ENCODE results near the gene STX2. TPM values are rescaled to one million over a fixed set of nuclear protein-coding genes. Genes with fewer than 3 reads are reported as not detected.

The STX2 gene
- total RNA-seq, 4 donors from 2014 or later = 5.3 to 115 (median 9.0) TPM

DNA sequence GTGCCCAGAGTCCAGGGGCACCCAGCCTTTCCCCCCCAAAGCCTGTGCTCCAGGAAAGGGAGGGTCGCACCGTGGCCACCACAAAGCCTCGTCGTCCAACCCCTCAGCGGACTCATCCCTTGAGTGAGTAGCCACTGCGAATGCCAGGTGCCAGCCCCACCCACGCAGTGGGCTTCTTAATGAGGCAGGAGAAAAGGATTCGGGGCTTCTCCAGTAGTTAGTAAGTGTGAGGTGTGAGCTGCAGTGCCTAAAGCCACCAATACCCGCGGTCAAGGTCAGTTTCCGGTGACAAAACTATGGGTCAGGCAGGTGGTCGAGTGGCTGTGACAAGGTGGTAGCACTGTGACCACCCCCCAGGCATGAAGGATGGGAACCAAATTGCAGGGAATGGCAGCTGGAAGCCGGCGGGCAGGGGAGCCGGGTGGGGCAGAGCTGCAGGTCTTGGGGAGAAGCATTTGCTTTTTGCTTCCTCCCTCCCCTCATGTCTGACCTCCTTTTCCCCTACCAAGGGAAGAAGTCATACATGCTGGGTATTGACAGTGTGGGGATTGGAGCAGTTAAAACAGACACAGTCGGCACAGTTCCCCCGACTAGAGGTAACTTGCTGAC lies 40.8 kb upstream of the STX2 start:
- Histone ChIP-seq H3K27me3 (no peaks in the 10 kb centered on the region), H3K36me3 (peaks cover 0 to 26% (median 0%) of the 10 kb centered on the region in 3 donors), H3K4me3 (peak overlapping the region in 3 of 4 donors; percentile 12 to 37 (median 15)), H3K9me3 (no peaks in the 10 kb centered on the region), H3K27ac (peak overlapping the region in 2 of 4 donors; percentile 49 to 74), H3K4me1 (peaks cover 0 to 8% (median 0%) of the 10 kb centered on the region in 4 donors)
- no peak for DNase-seq
- TF ChIP-seq, protein P1, sequence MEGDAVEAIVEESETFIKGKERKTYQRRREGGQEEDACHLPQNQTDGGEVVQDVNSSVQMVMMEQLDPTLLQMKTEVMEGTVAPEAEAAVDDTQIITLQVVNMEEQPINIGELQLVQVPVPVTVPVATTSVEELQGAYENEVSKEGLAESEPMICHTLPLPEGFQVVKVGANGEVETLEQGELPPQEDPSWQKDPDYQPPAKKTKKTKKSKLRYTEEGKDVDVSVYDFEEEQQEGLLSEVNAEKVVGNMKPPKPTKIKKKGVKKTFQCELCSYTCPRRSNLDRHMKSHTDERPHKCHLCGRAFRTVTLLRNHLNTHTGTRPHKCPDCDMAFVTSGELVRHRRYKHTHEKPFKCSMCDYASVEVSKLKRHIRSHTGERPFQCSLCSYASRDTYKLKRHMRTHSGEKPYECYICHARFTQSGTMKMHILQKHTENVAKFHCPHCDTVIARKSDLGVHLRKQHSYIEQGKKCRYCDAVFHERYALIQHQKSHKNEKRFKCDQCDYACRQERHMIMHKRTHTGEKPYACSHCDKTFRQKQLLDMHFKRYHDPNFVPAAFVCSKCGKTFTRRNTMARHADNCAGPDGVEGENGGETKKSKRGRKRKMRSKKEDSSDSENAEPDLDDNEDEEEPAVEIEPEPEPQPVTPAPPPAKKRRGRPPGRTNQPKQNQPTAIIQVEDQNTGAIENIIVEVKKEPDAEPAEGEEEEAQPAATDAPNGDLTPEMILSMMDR (IDR thresholded peaks at IDR 0.05) = no peak
- no peak for TF ChIP-seq POLR2A (IDR thresholded peaks at IDR 0.05)

DNA sequence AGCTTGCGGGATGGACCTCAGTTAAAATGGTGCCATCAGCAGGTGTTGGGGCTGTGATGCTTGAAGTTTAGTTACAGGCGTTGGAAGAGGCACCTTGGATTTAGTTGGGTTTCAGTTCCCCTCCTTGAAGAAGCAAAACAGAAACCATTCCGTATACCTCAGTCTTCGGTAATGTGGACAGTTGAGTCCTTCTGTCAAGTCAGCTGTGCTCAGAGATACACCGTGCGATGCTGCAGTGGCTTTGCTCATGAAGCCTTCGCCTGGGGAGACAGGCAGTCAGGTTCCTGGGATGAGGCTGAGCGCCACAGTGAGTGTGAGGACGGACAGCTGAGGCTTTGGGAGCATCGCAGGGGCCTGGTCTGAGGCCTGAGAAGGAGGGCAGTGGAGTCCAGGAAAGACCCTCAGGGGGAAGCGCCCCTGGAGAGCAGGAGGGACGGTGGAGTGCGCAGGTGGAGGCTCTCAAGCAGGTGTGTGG lies 40.2 kb upstream of the STX2 start:
- H3K27ac ChIP-seq = peak overlapping the region in 2 of 4 donors; percentile 49 to 74
- peaks cover 0 to 33% (median 0%) of the 10 kb centered on the region in 3 donors for H3K36me3 ChIP-seq
- peak overlapping the region in 2 of 4 donors; percentile 12 to 15 for H3K4me3 ChIP-seq
- H3K27me3 ChIP-seq = no peaks in the 10 kb centered on the region
- TF ChIP-seq POLR2A (IDR thresholded peaks at IDR 0.05) = no peak
- TF ChIP-seq, protein P1 (IDR thresholded peaks at IDR 0.05) = no peak
- H3K4me1 ChIP-seq = peaks cover 0 to 8% (median 0%) of the 10 kb centered on the region in 4 donors
- DNase-seq = peak in 1 of 3 donors; percentile 38
- no peaks in the 10 kb centered on the region for H3K9me3 ChIP-seq

DNA sequence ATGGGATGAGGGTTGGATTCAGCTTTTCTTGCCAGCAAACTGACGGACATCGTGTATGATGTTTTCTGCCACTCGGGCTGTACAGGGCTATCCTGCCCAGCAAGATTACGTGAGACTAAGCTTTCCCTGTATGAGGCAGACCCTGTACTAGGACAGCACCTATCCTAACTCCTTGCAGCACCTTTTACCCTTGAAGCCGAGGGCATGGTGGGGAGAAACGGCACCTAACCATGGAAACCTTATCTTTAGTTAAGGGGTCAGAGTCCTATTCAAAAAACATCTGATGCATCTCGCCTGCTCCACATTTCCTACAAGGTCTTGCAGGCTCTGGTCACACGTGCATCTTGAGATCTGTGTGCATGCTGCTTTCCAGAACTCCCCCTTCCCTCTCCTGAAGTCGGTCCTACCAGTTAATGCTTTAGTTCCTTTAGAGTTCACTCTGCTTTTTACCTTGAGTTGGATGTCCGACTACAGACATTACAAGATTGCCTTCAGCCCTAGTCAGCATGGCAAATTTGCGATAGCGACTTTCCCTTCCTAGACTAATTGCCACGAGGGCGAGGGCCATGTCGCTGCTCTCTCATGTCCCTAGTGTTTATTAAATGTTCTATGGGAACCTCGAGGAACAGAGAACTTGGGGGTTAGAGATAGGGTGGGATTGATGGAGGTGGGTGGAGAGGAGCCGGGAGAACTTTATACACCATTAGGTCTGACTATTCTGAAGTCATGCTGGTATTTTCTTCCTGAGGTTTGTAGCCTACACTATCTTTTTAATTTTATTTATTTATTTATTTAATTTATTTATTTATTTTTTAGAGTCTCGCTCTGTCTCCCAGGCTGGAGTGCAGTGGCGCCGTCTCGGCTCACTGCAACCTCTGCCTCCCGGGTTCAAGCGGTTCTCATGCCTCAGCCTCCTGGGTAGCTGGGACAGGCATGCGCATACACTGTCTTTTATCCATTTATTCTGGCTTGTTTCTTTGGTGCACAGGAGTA lies 39.4 kb upstream of the STX2 start:
- TF ChIP-seq, protein P1 (IDR thresholded peaks at IDR 0.05) = no peak
- no peak for TF ChIP-seq POLR2A (IDR thresholded peaks at IDR 0.05)
- Histone ChIP-seq H3K36me3 (peaks cover 0 to 40% (median 0%) of the 10 kb centered on the region in 3 donors), H3K4me3 (no peak overlapping the region), H3K27me3 (no peaks in the 10 kb centered on the region), H3K4me1 (peaks cover 0 to 12% (median 2%) of the 10 kb centered on the region in 4 donors), H3K9me3 (no peaks in the 10 kb centered on the region), H3K27ac (peak overlapping the region in 1 of 4 donors; percentile 74)
- DNase-seq = no peak

DNA sequence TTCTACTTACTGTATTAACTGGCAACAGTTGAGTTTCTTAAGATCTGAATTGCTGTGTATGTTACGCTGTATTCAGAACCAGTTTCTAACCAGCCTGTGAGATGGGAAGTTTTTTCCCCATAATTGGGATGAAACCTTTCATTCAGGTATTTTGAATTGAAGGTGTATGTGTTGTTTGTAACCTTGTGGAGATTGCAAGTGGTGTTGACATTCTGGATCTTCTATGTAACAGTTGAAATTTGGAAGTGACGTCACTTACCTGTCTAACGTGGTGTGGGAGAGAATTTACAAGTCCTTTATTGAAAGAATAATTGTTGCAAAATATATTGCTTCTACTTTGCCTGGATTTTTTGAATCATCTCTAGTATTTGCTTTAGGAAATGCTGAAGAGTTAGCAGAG lies 38.3 kb upstream of the STX2 start:
- Histone ChIP-seq H3K27ac (no peak overlapping the region), H3K4me1 (peaks cover 0 to 13% (median 10%) of the 10 kb centered on the region in 4 donors), H3K27me3 (no peaks in the 10 kb centered on the region), H3K36me3 (peaks cover 0 to 40% (median 0%) of the 10 kb centered on the region in 3 donors), H3K4me3 (no peak overlapping the region), H3K9me3 (no peaks in the 10 kb centered on the region)
- no peak for DNase-seq
- no peak for TF ChIP-seq POLR2A (IDR thresholded peaks at IDR 0.05)
- TF ChIP-seq, protein P1 (IDR thresholded peaks at IDR 0.05) = no peak

DNA sequence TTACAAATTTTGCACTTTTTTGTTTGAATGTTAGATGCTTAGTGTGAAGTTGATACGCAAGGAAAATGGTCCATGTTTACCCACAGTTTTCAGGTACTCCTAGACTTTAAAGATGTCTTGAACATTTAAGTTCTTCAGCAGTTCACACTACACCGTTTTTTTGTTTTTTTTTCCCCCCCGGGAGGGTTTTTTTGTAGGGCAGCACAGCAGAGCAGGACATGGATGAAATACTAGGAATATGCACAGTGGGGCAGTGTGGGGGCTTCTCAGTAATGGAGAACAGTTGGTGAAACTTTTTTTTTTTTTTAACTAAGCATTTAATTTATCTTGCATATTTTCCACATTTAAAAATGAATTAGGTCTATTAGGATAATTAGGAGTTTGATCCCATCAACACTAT lies 37.7 kb upstream of the STX2 start:
- TF ChIP-seq POLR2A (IDR thresholded peaks at IDR 0.05) = no peak
- TF ChIP-seq, protein P1 (IDR thresholded peaks at IDR 0.05) = no peak
- H3K36me3 ChIP-seq = peaks cover 0 to 40% (median 0%) of the 10 kb centered on the region in 3 donors
- peaks cover 0 to 13% (median 10%) of the 10 kb centered on the region in 4 donors for H3K4me1 ChIP-seq
- no peak overlapping the region for H3K27ac ChIP-seq
- H3K4me3 ChIP-seq = no peak overlapping the region
- no peaks in the 10 kb centered on the region for H3K27me3 ChIP-seq
- no peak for DNase-seq
- no peaks in the 10 kb centered on the region for H3K9me3 ChIP-seq
